PC-3 (cell line): ENCODE measurements around the gene ABHD11. TPM values are rescaled to one million over a fixed set of nuclear protein-coding genes. Genes with fewer than 3 reads are reported as not detected.

Experiments used
- ATAC-seq: fragments of 200-7000 bp; cut with Tn5 transposase; 2 replicates; pipeline ENCODE4 v1.9.1; 2020; ENCODE audit warnings: mild to moderate bottlenecking, moderate library complexity
- BruUV-seq: library from RNA; stranded (reverse); fragments of 400-500 nt; replicated peaks from 2 replicates; lab custom pipeline; 2021; lab: Mats Ljungman, UMichigan
- CTCF ChIA-PET: fragments of 300-600 bp; sonication (Branson Sonifier 250); formaldehyde crosslinking; loops from one replicate; lab custom pipeline; 2022; ENCODE audit warnings: antibody characterized with exemption; lab: Charles Lee
- POLR2A ChIA-PET: fragments of 300-600 bp; sonication (Branson Sonifier 250); formaldehyde crosslinking; loops from one replicate; lab custom pipeline; 2022; ENCODE audit warnings: antibody characterized with exemption; ENCODE audit not compliant: unreplicated experiment; lab: Charles Lee
- DNase-seq: peaks from one replicate; pipeline ENCODE4 v3.0.0-alpha.2; 2015
- H2AFZ ChIP-seq: fragments of 300-600 bp; sonication (generic); 2 replicates; pipeline ENCODE4 v1.6.0; 2016; ENCODE audit warnings: antibody characterized with exemption, low read length
- H3F3A ChIP-seq: fragments of 300-600 bp; sonication (generic); one replicate; pipeline ENCODE4 v1.6.0; 2017; ENCODE audit warnings: antibody characterized with exemption, low read length, control low read depth, mild to moderate bottlenecking; ENCODE audit not compliant: unreplicated experiment
- H3K27ac ChIP-seq: fragments of 300-600 bp; sonication (generic); 2 replicates; pipeline ENCODE4 v1.5.1; 2016; ENCODE audit warnings: mild to moderate bottlenecking, low read length
- H3K27me3 ChIP-seq: fragments of 300-600 bp; sonication (generic); 2 replicates; pipeline ENCODE4 v1.6.1; 2016; ENCODE audit warnings: low read length, mixed read lengths
- H3K36me3 ChIP-seq: fragments of 300-600 bp; sonication (generic); 2 replicates; pipeline ENCODE4 v1.6.1; 2016; ENCODE audit warnings: low read depth, mixed run types, low read length, mixed read lengths
- H3K4me1 ChIP-seq: fragments of 300-600 bp; sonication (generic); 2 replicates; pipeline ENCODE4 v1.5.1; 2016; ENCODE audit warnings: low read length; ENCODE audit not compliant: insufficient read depth
- H3K4me2 ChIP-seq: fragments of 300-600 bp; sonication (generic); 2 replicates; pipeline ENCODE4 v1.6.0; 2016; ENCODE audit warnings: low read length
- H3K4me3 ChIP-seq: fragments of 300-600 bp; sonication (generic); 2 replicates; pipeline ENCODE4 v1.5.1; 2016; ENCODE audit warnings: mild to moderate bottlenecking, low read length, mixed read lengths
- H3K79me2 ChIP-seq: fragments of 300-600 bp; sonication (generic); 2 replicates; pipeline ENCODE4 v1.6.1; 2017; ENCODE audit warnings: low read length, mixed read lengths
- H3K9ac ChIP-seq: fragments of 300-600 bp; sonication (generic); 2 replicates; pipeline ENCODE4 v1.6.0; 2016; ENCODE audit warnings: mild to moderate bottlenecking, low read length
- H3K9me2 ChIP-seq: fragments of 300-600 bp; sonication (generic); replicated peaks from 2 replicates; pipeline ENCODE4 v1.6.1; 2016; ENCODE audit warnings: mixed run types, low read length, mixed read lengths
- H3K9me3 ChIP-seq: fragments of 300-600 bp; sonication (generic); 2 replicates; pipeline ENCODE4 v1.6.1; 2016; ENCODE audit warnings: low read length, mixed read lengths
- H4K20me1 ChIP-seq: fragments of 300-600 bp; sonication (generic); 2 replicates; pipeline ENCODE4 v1.6.1; 2016; ENCODE audit warnings: low read length, mixed read lengths
- EZH2 ChIP-seq: fragments of 300-600 bp; sonication (generic); IDR thresholded peaks from one replicate; pipeline ENCODE4 v1.6.1; 2017; ENCODE audit warnings: antibody characterized with exemption, mild to moderate bottlenecking, low read length; ENCODE audit not compliant: unreplicated experiment
- EZH2phosphoT487 ChIP-seq: fragments of 300-600 bp; sonication (generic); IDR thresholded peaks from 2 replicates; pipeline ENCODE4 v1.6.1; 2018; ENCODE audit warnings: mild to moderate bottlenecking, antibody characterized with exemption, low read length, borderline replicate concordance
- intact Hi-C: fragments of 100-400 bp; cut with micrococcal nuclease; formaldehyde crosslinking; loops from 2 replicates; pipeline ENCODE4 v1.9.0; 2023
- total RNA-seq: library from RNA; depleted of rRNA; stranded (reverse); fragments of >200 nt; gene quantifications from 2 replicates; pipeline ENCODE4 v1.2.3, GENCODE V29; 2014
- TF ChIP-seq, protein P1 (sequence below): fragments of 300-600 bp; sonication (generic); conservative IDR thresholded peaks from 2 replicates; pipeline ENCODE4 v1.5.1; 2017; ENCODE audit warnings: antibody characterized with exemption, low read depth, mild to moderate bottlenecking, low read length

ABHD11 gene
- total RNA-seq, 1 experiment from 2014 or later = 41.4 TPM

GRCh38 chr7:73773700-73774517, 35.3 kb upstream of the ABHD11 start:
- H3F3A ChIP-seq = no peaks in the 10 kb centered on the region
- H3K4me2 ChIP-seq = no peak overlapping the region
- H3K27ac ChIP-seq = no peak overlapping the region
- H3K27me3 ChIP-seq = no peaks in the 10 kb centered on the region
- H3K79me2 ChIP-seq = peaks cover 9% of the 10 kb centered on the region
- H4K20me1 ChIP-seq = no peaks in the 10 kb centered on the region
- H3K9me3 ChIP-seq = no peaks in the 10 kb centered on the region
- ChIA-PET CTCF (no interaction called here), POLR2A (interaction anchor here (0.5 to 0.7 kb wide), 2 partner anchors 54 to 57 kb away, joined by 3 to 5 read pairs; partner anchors contain the start of gene CLDN4)
- no peak overlapping the region for H3K9ac ChIP-seq
- DNase-seq = no peak
- no TSS peak for BruUV-seq
- TF ChIP-seq, protein P1, sequence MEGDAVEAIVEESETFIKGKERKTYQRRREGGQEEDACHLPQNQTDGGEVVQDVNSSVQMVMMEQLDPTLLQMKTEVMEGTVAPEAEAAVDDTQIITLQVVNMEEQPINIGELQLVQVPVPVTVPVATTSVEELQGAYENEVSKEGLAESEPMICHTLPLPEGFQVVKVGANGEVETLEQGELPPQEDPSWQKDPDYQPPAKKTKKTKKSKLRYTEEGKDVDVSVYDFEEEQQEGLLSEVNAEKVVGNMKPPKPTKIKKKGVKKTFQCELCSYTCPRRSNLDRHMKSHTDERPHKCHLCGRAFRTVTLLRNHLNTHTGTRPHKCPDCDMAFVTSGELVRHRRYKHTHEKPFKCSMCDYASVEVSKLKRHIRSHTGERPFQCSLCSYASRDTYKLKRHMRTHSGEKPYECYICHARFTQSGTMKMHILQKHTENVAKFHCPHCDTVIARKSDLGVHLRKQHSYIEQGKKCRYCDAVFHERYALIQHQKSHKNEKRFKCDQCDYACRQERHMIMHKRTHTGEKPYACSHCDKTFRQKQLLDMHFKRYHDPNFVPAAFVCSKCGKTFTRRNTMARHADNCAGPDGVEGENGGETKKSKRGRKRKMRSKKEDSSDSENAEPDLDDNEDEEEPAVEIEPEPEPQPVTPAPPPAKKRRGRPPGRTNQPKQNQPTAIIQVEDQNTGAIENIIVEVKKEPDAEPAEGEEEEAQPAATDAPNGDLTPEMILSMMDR = no peak
- TF ChIP-seq EZH2 (no peak), EZH2phosphoT487 (no peak)
- peaks cover 18% of the 10 kb centered on the region; the same call in 1 of the 2 replicates for H3K4me1 ChIP-seq
- no peak overlapping the region for H2AFZ ChIP-seq
- no peaks in the 10 kb centered on the region for H3K9me2 ChIP-seq
- H3K4me3 ChIP-seq = no peak overlapping the region
- ATAC-seq = no peak
- intact Hi-C loops = loop anchor here (10.0 kb wide), 1 partner anchor 81 kb away; no protein-coding TSS in a partner anchor
- H3K36me3 ChIP-seq = no peaks in the 10 kb centered on the region

DNA sequence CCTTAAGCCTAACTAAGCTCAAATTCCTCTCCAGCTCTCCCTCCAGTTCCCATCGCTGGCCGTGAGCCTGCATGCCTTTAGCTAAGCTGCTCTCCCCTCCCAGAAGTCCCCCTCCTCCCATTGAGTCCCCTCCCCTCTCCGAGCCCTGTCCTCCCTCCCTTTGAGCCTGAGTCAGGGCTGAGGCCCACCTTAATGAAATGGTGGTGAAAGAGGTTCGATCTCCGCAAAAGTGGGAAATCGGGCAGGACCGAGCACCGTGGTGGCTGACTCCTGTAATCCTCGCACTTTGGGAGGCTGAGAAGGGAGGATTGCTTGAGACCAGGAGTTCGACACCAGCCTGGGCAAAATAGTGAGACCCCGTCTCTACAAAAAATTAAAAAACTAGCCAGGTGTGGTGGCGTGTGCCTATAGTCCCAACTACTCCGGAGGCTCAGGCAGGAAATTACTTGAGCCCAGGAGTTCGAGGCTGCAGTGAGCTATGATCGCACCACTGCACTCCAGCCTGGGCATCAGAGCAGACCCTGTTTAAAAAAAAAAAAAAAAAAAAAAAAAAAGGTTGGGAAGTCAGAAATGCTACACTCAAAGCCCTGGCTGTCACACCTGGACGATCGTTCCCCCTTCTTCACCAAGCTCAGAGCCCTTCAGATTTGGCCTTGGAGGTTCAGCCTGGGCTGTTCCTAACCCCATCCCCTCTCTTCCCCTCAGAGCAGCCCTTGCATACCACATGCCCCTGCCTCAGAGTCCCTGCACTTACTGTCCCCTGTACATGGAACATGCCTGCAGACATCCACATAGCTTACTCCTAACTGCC, 32.5 kb upstream of the ABHD11 start:
- Histone ChIP-seq H3K27me3 (no peaks in the 10 kb centered on the region), H3F3A (no peaks in the 10 kb centered on the region), H3K4me3 (peak overlapping the region; percentile 69), H3K36me3 (no peaks in the 10 kb centered on the region), H3K4me1 (peaks cover 23% of the 10 kb centered on the region; the same call in 1 of the 2 replicates), H3K79me2 (peaks cover 16% of the 10 kb centered on the region), H3K9ac (no peak overlapping the region), H4K20me1 (no peaks in the 10 kb centered on the region), H2AFZ (peak overlapping the region; percentile 84), H3K27ac (no peak overlapping the region), H3K9me3 (no peaks in the 10 kb centered on the region), H3K9me2 (no peaks in the 10 kb centered on the region), H3K4me2 (peak overlapping the region; percentile 96)
- no peak for TF ChIP-seq EZH2
- TF ChIP-seq, protein P1 = no peak
- TF ChIP-seq EZH2phosphoT487 = no peak
- intact Hi-C loops = loop anchor here (2.0 to 10.0 kb wide), 2 partner anchors 32 to 84 kb away; partner anchors contain the start of gene ABHD11
- CTCF ChIA-PET = no interaction called here
- BruUV-seq = TSS peak; percentile 54
- no peak for ATAC-seq
- POLR2A ChIA-PET = interaction anchor here (0.5 kb wide), 1 partner anchor 33 kb away, joined by 4 read pairs; the partner anchor contains the start of gene ABHD11
- DNase-seq = no peak
